ENCODE results near the gene UNC13B.
"Not testable (repeated sequence)": the region's sequence is repeated elsewhere in the genome, so short reads cannot be mapped to it uniquely, and the experiment has no call there.

The UNC13B gene

GRCh38 chr9:35164711-35165110 lies 2.9 kb downstream of the UNC13B start:
- DNase-seq: no peak

DNA sequence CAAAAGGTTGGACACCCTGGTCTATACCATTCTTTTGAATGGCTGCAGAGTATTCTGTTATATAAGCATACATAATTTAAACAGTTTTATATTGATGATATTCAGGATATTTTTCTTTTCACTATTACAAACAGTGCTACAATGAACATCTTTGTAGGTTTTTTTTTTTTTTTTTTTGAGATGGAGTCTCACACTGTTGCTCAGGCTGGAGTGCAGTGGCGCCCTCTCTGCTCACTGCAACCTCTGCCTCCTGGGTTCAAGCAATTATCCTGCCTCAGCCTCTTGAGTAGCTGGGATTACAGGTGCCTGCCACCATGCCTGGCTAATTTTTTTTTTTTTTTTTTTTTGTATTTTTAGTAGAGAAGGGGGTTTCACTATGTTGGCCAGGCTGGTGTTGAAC lies 5.6 kb downstream of the UNC13B start:
- not testable (repeated sequence) for DNase-seq

DNA sequence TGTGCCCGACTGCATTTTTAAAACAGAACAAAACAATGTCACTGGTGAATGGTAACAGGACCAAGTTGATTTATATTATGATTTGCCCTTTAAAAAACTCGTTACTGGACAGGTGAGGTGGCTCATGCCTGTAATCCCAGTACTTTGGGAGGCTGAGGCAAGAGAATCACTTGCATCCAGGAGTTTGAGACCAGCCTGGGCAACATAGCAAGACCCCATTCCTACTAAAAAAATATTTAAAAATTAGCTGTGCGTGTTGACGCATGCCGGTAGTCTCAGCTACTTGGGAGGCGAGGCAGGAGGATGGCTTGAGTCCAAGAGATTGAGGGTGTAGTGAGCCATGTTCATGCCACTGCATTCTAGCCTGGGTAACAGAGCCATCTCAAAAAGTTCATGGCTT lies 7.2 kb downstream of the UNC13B start:
- DNase-seq: no peak

DNA sequence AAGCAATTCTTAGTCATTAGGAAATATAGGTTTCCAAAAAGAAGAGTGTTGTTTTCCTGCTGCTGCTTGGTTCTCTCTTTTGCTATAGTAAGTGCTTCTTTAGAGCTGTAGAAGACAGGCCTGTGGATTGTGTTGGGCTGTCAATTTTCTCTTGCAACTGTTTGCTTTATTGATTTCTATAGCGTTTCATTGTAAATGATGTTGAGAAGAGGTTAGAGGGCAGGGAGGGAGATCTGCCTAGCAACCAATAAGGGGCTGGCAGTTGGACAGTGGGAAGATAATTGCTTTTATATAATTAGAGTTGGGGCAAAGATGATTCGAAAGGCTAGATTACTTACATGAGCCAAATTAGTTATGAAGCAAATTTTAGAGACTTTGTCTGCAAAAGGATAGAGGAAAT lies 11.1 kb downstream of the UNC13B start:
- no peak for DNase-seq

DNA sequence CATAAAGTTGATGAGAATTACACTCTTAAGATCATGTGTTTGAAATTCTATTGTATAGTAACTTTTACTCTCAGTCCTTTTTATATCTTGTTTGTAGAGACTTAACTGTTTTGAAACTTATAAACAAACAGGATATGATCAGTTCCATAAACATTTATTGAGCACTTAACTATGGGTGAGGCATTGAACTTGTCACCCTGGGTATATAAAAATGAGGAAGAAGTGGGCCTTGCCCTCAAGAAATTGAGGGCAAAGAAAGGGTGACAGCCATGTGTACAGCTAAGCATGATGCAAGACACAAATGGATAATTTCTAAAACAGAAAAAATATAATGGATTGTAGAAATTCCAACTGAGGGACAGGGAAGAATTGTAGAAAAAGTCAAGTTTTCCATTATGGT lies 15.7 kb downstream of the UNC13B start:
- DNase-seq: no peak

DNA sequence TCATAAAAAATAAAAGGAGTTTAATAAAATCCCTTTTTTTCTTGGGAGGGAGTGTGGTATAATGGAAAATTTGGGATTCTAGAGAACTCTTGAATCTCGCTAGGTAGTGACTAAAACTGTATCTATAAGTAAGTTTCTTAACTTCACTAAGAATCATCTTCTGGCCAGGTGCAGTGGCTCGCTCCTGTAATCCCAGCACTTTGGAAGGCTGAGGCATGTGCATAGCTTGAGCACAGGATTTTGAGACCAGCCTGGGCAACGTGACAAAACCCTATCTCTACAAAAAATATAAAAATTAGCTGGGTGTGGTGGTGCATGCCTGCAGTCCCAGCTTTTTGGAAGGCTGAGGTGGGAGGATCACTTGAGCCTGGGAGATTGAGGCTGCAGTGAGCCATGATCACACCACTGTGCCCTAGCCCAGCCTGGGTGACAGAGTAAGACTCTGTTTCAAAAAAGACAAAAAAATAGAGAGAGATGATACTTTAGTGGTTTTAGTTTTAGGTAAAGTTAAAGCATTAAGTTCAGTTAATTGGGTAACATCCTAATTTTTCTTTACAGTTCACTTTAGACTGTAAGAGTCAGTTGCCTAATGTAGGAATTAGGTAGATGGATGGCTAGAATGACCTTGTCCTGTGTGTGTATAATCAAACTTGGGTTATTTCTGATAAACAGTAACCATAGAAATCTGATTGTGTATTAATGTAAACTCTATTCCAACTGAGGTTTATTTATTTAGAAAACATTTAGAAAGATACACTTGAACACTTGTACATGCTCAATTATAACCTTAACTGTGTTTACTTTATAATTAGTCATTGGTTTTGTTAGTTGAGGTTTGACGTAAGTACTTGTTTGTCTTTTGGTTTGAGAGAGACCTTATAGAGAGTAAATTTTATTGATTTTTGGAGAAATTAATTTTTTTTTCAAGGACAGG lies 17.8 kb downstream of the UNC13B start:
- DNase-seq: no peak

GRCh38 chr9:35180801-35181200 lies 19.0 kb downstream of the UNC13B start:
- no peak for DNase-seq

DNA sequence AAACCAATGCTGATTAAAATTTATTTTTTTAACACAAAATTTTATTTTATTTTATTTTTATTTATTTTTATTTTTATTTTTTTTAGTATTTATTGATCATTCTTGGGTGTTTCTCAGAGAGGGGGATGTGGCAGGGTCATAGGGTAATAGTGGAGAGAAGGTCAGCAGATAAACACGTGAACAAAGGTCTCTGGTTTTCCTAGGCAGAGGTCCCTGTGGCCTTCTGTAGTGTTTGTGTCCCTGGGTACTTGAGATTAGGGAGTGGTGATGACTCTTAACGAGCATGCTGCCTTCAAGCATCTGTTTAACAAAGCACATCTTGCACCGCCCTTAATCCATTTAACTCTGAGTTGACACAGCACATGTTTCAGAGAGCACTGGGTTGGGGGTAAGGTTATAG lies 20.6 kb downstream of the UNC13B start:
- DNase-seq: not testable (repeated sequence)

- DNase-seq: not testable (repeated sequence)
Measured at GRCh38 chr9:35182996-35183754, 21.4 kb downstream of the UNC13B start.

GRCh38 chr9:35183755-35184480 lies 22.1 kb downstream of the UNC13B start:
- DNase-seq: not testable (repeated sequence)

DNA sequence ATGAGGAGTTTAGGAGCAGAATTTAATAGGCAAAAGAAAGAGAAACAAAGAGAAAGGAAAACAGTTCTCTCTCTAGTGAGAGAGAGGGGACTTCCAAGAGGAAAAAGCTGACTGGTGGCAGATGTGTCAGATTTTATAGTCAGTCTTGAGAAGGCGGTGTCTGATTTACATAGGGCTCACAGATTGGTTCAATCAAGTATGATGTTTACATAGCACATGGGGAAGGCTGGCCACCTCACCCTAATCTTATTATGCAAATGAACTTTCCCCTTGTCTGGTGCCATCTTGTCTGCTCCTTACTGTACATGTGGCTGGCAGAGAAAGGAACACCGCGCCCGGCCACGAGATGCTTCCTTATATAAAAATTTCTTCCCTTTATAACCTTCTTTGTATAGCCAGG lies 24.7 kb downstream of the UNC13B start:
- DNase-seq: no peak

GRCh38 chr9:35190203-35190602 lies 28.4 kb downstream of the UNC13B start:
- DNase-seq: no peak

DNA sequence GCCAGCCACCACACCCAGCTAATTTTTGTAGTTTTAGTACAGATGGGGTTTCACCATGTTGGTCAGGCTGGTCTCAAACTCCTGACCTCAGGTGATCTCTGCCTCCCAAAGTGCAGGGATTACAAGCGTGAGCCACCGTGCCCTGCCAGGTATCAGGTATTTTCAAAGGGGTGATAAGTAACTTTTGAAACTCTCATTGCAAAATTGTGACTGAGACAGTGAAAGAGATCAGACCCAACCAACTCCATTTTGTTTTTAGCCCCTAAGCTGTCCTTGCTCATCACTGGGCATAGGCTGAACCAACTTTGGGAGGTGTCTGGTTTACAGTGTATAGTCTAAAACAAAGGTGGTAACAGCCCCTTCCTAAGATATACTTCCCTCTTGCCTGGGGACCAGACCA lies 29.3 kb downstream of the UNC13B start:
- DNase-seq: no peak

DNA sequence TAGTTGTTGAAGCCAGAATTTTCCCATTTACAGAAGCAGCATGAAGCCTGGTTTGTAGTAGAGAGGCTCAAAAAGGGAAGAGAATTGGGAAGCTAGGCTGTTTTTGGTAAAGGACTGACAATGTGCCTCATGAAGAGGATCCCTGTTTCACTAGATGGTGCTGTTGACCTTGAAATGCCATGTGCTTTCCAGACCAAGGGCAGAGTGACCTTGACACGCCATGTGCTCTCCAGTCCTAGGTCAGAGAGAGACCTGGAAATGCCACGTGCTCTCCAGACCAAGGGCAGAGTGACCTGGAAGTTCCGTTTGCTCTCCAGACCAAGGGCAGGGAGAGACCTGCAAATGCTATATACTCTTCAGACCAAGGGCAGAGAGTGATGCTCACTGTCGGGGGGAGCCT lies 32.0 kb downstream of the UNC13B start:
- no peak for DNase-seq

- DNase-seq: no peak
Measured at GRCh38 chr9:35195683-35196082, 33.9 kb downstream of the UNC13B start.

- no peak for DNase-seq
Measured at GRCh38 chr9:35198191-35198590, 36.4 kb downstream of the UNC13B start.

DNA sequence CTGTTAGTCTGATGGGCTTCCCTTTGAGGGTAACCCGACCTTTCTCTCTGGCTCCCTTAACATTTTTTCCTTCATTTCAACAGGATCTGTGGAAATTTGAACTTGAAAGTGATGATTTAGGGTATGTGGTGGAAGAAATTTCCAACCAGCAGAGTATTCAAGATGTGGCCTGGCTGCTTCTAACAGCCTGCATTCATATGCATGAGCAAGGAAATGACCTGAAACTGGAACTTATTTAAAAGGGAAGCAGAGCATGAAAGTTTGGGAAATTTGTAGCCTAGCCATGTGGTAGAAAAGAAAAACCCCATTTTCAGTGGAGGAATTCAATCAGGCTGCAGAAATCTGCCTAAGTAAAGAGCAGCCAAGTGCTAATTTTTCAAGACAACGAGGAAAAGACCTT lies 41.7 kb downstream of the UNC13B start:
- no peak for DNase-seq

DNA sequence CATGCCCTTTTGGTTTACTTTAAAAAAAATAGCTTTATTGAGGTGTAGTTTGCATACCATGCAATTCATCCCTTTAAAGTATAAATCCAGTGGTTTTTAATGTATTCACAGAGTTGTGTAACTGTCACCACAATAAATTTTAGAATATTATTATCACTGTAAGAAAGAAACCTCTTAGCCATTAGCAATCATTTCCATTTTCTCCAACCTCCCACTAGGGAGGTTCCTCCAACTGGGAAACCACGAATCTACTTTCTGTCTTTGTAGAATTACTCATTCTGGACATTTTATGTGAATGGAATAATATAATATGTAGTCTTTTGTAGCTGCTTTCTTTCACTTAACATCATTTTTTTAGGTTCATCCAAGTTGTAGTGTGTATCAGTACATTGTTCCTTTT lies 43.5 kb downstream of the UNC13B start:
- no peak for DNase-seq

- DNase-seq: no peak
Measured at GRCh38 chr9:35211854-35212253, 50.0 kb downstream of the UNC13B start.

DNA sequence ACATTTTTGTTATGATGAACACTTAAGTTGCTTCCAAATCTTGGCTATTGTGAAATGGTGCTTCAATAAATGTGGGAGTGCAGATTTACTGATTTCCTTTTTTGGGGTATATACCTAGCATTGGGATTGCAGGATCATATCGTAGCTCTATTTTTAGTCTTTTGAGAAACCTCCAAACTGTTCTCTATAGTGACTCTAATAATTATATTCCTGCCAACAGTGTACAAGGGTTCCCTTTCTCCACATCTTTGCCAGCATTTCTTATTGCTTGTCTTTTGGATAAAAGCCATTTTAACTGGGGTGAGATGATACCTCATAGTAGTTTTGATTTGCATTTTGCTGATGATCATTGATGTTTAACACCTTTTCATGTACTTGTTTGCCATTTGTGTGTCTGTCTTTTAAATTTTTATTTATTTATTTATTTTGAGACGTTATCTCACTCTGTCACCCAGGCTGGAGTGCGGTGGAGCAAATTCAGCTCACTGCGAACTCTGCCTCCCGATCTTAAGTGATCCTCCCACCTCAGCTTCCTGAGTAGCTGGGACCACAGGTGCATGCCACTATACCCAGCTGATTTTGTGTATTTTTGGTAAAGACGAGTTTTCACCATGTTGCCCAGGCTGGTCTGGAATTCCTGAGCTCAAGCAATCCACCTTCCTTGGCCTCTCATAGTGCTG lies 59.0 kb downstream of the UNC13B start:
- DNase-seq: no peak

- no peak for DNase-seq
Measured at GRCh38 chr9:35225677-35226076, 63.9 kb downstream of the UNC13B start.

GRCh38 chr9:35226651-35227050 lies 64.8 kb downstream of the UNC13B start:
- DNase-seq: no peak

- no peak for DNase-seq
Measured at GRCh38 chr9:35227284-35227683, 65.5 kb downstream of the UNC13B start.

Measured in activated CD4-positive, alpha-beta T cell treated with anti-CD3 and anti-CD28 coated beads, Interleukin-2, Interleukin-6, amounts not matched to agents 100 ng/mL and 50 ng/mL, durations not matched to agents 16 hours and 8 hours (primary cell).